Measurements from ENCODE around the gene HEATR3. TPM values are rescaled to one million over a fixed set of nuclear protein-coding genes. Genes with fewer than 3 reads are reported as not detected.

The HEATR3 gene
- total and polyA plus RNA-seq, 2 of the 13 experiments (the other 11 are each of a cell fraction or from before 2014, with no cell fraction given): 22.4 to 52.4 TPM

DNA sequence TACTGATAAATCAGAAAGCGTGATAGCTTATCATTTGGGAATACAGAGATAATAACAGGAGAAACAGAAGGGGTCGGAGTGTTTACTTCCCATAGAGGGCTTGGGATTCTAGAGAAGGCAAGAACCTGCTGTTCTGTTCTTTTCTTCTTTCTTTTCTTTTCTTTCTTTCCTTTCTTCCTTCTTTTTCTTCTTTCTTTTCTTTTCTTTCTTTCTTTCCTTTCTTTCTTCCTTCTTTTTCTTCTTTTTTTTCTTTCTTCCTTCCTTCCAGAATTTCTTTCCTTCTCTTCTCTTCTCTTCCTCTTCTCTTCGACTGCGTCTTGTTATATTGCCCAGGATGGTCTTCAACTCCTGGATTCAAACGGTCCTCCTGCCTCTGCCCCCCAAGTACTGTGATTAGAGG lies 22.4 kb upstream of the HEATR3 start:
- peaks cover 46% of the 10 kb centered on the region for H3K4me1 ChIP-seq (ENCODE audit: insufficient read depth, low read length)
- peaks cover 0 to 4% of the 10 kb centered on the region in 2 experiments; a peak in 1 of 5 replicates for H3K27me3 ChIP-seq (ENCODE audit: control insufficient read depth in 1 of 2, insufficient read depth in 2 of 2, low read length in 2 of 2)
- ChIA-PET POLR2A (no interaction called here), CTCF (ENCODE audit: low intra/inter-chr PET ratio, low total read pairs) (no interaction called here)
- no peak overlapping the region for H3K9ac ChIP-seq (ENCODE audit: insufficient read depth, low read depth, low read length)
- H3K36me3 ChIP-seq (replicated peaks in 1 of 2; ENCODE audit: control insufficient read depth in 1 of 2, insufficient read depth in 2 of 2, low read length in 2 of 2): no peaks in the 10 kb centered on the region
- H3K4me2 ChIP-seq (ENCODE audit: low read depth, low read length): no peak overlapping the region
- TF ChIP-seq U2AF2 (IDR thresholded peaks at IDR 0.05; ENCODE audit: low read depth, low read length): 0 out of 2 replicates have a peak, but pooled peaks have one; percentile 25
- TF ChIP-seq ZNF841 (CRISPR knock-in tag; IDR thresholded peaks at IDR 0.05; ENCODE audit: borderline replicate concordance): no peak
- ATAC-seq: no peak
- H3K79me2 ChIP-seq (ENCODE audit: insufficient read depth, low read length): no peaks in the 10 kb centered on the region
- H4K20me1 ChIP-seq (ENCODE audit: insufficient read depth, low read length): no peaks in the 10 kb centered on the region
- DNase-seq (ENCODE audit: low spot score): no peak
- H3K4me3 ChIP-seq (replicated peaks in 1 of 3; ENCODE audit: insufficient read depth in 1 of 3, low read depth in 2 of 3, low read length in 3 of 3): no peak overlapping the region
- WGBS (ENCODE audit: low lambda C conversion rate): 61% methylated on average over 5 of the region's 5 CpGs
- in situ Hi-C loops (cut with HindIII; ENCODE audit: extremely low pct_ligation_motif_present, low pct_unique_long_range_greater_than_20kb): loop anchor here (25.0 kb wide), 1 partner anchor 319 kb away; the partner anchor contains the start of gene BRD7
- H2AFZ ChIP-seq (ENCODE audit: low read length): no peak overlapping the region
- FAIRE-seq: no peak
- no peak overlapping the region for H3K27ac ChIP-seq (ENCODE audit: extremely low read length, insufficient read depth, low read length)
- intact Hi-C loops (cut with micrococcal nuclease; ENCODE audit: unreplicated experiment): no loop called here
- no peaks in the 10 kb centered on the region for H3K9me3 ChIP-seq (ENCODE audit: low read length)
- no TSS peak for BruUV-seq (replicated peaks)

DNA sequence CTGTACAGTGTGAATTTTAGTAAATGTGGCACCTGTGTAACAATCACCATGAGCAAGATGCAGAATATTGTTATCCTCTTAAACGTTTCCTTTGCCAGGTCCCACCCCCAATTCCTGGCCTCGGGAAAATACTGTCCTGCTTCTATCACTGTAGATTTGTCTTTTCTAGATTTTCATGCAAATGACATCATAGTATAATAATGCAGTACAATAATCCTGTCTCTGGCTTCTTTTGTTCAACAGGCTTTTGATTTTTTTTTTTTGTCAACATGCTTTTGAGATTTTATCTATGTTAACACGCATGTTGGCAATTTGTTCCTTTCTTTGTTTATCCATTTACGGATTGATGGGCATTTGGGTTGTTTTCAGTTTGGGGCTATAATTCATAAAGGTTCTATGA lies 20.4 kb upstream of the HEATR3 start:
- no TSS peak for BruUV-seq (replicated peaks)
- H4K20me1 ChIP-seq (ENCODE audit: insufficient read depth, low read length): no peaks in the 10 kb centered on the region
- intact Hi-C loops (cut with micrococcal nuclease; ENCODE audit: unreplicated experiment): no loop called here
- POLR2A ChIA-PET: interaction anchor here (1.1 kb wide), 1 partner anchor 20 kb away, joined by 3 read pairs; the partner anchor contains the start of gene HEATR3
- FAIRE-seq (no peak), ATAC-seq (no peak), DNase-seq (ENCODE audit: low spot score) (no peak)
- TF ChIP-seq, protein P1, sequence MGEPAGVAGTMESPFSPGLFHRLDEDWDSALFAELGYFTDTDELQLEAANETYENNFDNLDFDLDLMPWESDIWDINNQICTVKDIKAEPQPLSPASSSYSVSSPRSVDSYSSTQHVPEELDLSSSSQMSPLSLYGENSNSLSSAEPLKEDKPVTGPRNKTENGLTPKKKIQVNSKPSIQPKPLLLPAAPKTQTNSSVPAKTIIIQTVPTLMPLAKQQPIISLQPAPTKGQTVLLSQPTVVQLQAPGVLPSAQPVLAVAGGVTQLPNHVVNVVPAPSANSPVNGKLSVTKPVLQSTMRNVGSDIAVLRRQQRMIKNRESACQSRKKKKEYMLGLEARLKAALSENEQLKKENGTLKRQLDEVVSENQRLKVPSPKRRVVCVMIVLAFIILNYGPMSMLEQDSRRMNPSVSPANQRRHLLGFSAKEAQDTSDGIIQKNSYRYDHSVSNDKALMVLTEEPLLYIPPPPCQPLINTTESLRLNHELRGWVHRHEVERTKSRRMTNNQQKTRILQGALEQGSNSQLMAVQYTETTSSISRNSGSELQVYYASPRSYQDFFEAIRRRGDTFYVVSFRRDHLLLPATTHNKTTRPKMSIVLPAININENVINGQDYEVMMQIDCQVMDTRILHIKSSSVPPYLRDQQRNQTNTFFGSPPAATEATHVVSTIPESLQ (CRISPR knock-in tag; conservative IDR thresholded peaks at IDR 0.05): no peak
- no peak for TF ChIP-seq MXI1 (IDR thresholded peaks at IDR 0.05; ENCODE audit: borderline replicate concordance, low read depth, low read length)
- TF ChIP-seq, protein P2, sequence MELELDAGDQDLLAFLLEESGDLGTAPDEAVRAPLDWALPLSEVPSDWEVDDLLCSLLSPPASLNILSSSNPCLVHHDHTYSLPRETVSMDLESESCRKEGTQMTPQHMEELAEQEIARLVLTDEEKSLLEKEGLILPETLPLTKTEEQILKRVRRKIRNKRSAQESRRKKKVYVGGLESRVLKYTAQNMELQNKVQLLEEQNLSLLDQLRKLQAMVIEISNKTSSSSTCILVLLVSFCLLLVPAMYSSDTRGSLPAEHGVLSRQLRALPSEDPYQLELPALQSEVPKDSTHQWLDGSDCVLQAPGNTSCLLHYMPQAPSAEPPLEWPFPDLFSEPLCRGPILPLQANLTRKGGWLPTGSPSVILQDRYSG (CRISPR knock-in tag; IDR thresholded peaks at IDR 0.05): no peak
- TF ChIP-seq ATF7 (IDR thresholded peaks at IDR 0.05): peak; percentile 70
- no peak for TF ChIP-seq ATF7 (CRISPR knock-in tag; IDR thresholded peaks at IDR 0.05)
- no peak for TF ChIP-seq ZSCAN20 (CRISPR knock-in tag; IDR thresholded peaks at IDR 0.05; ENCODE audit: borderline replicate concordance)
- TF ChIP-seq ZNF7 (CRISPR knock-in tag; IDR thresholded peaks at IDR 0.05): no peak
- H3K27me3 ChIP-seq (ENCODE audit: control insufficient read depth in 1 of 2, insufficient read depth in 2 of 2, low read length in 2 of 2): peaks cover 0 to 4% of the 10 kb centered on the region in 2 experiments; a peak in 1 of 5 replicates
- 19% methylated on average over 4 of the region's 4 CpGs for WGBS (ENCODE audit: low lambda C conversion rate)
- H3K4me1 ChIP-seq (ENCODE audit: insufficient read depth, low read length): peaks cover 29% of the 10 kb centered on the region
- no peaks in the 10 kb centered on the region for H3K79me2 ChIP-seq (ENCODE audit: insufficient read depth, low read length)
- CTCF ChIA-PET (ENCODE audit: low intra/inter-chr PET ratio, low total read pairs): no interaction called here
- H3K4me3 ChIP-seq (replicated peaks in 1 of 3; ENCODE audit: insufficient read depth in 1 of 3, low read depth in 2 of 3, low read length in 3 of 3): no peak overlapping the region
- no peaks in the 10 kb centered on the region for H3K36me3 ChIP-seq (replicated peaks in 1 of 2; ENCODE audit: control insufficient read depth in 1 of 2, insufficient read depth in 2 of 2, low read length in 2 of 2)
- no peak overlapping the region for H3K27ac ChIP-seq (ENCODE audit: extremely low read length, insufficient read depth, low read length)
- in situ Hi-C loops (cut with HindIII; ENCODE audit: extremely low pct_ligation_motif_present, low pct_unique_long_range_greater_than_20kb): loop anchor here (25.0 kb wide), 1 partner anchor 317 kb away; the partner anchor contains the start of gene BRD7
- no peak overlapping the region for H2AFZ ChIP-seq (ENCODE audit: low read length)
- no peaks in the 10 kb centered on the region for H3K9me3 ChIP-seq (ENCODE audit: low read length)
- H3K4me2 ChIP-seq (ENCODE audit: low read depth, low read length): no peak overlapping the region
- H3K9ac ChIP-seq (ENCODE audit: insufficient read depth, low read depth, low read length): no peak overlapping the region

All from HepG2 (cell line).